A549 treated with DMSO at 1 μM for 4 hours (cell line): ENCODE results near the gene FAM47B. TPM values are rescaled to one million over a fixed set of nuclear protein-coding genes. Genes with fewer than 3 reads are reported as not detected.

ENCODE experiments used
- total RNA-seq: library from RNA; stranded (reverse); fragments of 200-300 nt; extraction: Qiagen RNA extraction; gene quantifications from 5 replicates; pipeline ENCODE4 v1.2.3, GENCODE V29; 2022; ENCODE audit warnings: low read depth

The FAM47B gene
- not detected in 5 replicates for total RNA-seq

GRCh38 chrX:34942496-34942895, at the start of gene FAM47B:
TSS of gene FAM47B (plus strand) at chrX:34942796. CDS start at chrX:34942832, 36 bp downstream.

